ENCODE measurements around the gene ERG.

DNA sequence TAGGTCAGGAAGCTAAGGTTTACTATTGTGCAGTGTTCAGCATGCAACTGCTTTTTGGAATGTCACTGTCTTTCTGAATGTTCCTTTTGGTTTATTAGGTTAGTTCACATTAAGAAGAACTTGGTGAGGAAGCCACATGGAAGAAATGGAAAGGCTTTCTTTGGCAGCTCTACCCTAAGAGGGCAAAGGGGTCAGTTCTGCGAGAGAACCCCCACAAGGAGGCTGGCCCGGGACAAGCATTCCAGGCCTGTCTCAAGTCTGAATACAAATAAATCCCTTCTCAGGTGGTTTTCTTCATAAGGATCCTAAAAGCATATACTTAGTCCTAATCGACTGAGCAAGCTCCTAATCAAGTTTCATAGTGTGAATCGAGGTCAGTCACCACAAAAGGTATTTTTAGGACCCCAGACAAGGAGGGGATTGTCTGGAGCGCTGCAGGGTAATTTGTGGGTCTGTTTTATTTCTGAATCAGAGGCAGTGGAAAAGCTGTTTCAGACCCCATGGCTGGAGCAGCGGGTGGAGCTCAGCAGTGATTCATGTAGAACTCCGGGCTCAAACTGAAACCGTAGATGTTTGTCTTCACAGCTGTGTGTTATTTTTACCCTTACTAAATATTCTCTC lies 63.3 kb downstream of the ERG start:
- TF ChIP-seq, protein P1, sequence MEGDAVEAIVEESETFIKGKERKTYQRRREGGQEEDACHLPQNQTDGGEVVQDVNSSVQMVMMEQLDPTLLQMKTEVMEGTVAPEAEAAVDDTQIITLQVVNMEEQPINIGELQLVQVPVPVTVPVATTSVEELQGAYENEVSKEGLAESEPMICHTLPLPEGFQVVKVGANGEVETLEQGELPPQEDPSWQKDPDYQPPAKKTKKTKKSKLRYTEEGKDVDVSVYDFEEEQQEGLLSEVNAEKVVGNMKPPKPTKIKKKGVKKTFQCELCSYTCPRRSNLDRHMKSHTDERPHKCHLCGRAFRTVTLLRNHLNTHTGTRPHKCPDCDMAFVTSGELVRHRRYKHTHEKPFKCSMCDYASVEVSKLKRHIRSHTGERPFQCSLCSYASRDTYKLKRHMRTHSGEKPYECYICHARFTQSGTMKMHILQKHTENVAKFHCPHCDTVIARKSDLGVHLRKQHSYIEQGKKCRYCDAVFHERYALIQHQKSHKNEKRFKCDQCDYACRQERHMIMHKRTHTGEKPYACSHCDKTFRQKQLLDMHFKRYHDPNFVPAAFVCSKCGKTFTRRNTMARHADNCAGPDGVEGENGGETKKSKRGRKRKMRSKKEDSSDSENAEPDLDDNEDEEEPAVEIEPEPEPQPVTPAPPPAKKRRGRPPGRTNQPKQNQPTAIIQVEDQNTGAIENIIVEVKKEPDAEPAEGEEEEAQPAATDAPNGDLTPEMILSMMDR (IDR thresholded peaks at IDR 0.05; ENCODE audit: poor library complexity, severe bottlenecking) = no peak
- TF ChIP-seq POLR2AphosphoS5 (IDR thresholded peaks at IDR 0.05) = no peak
- no peak for TF ChIP-seq TAF1 (IDR thresholded peaks at IDR 0.05; ENCODE audit: low read depth)
- TF ChIP-seq EZH2 (IDR thresholded peaks at IDR 0.05; ENCODE audit: borderline replicate concordance, insufficient read depth, low read length, poor library complexity, severe bottlenecking) = no peak
- TF ChIP-seq MXI1 (conservative IDR thresholded peaks at IDR 0.05; ENCODE audit: poor library complexity, severe bottlenecking) = no peak
- TF ChIP-seq, protein P2, sequence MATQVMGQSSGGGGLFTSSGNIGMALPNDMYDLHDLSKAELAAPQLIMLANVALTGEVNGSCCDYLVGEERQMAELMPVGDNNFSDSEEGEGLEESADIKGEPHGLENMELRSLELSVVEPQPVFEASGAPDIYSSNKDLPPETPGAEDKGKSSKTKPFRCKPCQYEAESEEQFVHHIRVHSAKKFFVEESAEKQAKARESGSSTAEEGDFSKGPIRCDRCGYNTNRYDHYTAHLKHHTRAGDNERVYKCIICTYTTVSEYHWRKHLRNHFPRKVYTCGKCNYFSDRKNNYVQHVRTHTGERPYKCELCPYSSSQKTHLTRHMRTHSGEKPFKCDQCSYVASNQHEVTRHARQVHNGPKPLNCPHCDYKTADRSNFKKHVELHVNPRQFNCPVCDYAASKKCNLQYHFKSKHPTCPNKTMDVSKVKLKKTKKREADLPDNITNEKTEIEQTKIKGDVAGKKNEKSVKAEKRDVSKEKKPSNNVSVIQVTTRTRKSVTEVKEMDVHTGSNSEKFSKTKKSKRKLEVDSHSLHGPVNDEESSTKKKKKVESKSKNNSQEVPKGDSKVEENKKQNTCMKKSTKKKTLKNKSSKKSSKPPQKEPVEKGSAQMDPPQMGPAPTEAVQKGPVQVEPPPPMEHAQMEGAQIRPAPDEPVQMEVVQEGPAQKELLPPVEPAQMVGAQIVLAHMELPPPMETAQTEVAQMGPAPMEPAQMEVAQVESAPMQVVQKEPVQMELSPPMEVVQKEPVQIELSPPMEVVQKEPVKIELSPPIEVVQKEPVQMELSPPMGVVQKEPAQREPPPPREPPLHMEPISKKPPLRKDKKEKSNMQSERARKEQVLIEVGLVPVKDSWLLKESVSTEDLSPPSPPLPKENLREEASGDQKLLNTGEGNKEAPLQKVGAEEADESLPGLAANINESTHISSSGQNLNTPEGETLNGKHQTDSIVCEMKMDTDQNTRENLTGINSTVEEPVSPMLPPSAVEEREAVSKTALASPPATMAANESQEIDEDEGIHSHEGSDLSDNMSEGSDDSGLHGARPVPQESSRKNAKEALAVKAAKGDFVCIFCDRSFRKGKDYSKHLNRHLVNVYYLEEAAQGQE (IDR thresholded peaks at IDR 0.05; ENCODE audit: borderline replicate concordance) = no peak
- no peak for TF ChIP-seq SMC3 (conservative IDR thresholded peaks at IDR 0.05; ENCODE audit: poor library complexity)
- no peak for TF ChIP-seq EP300 (conservative IDR thresholded peaks at IDR 0.05; ENCODE audit: poor library complexity, severe bottlenecking)
- TF ChIP-seq RAD21 (conservative IDR thresholded peaks at IDR 0.05) = no peak
